ENCODE results near the gene SLC31A1.
A peak's percentile ranks its signal among the peaks of the same experiment; 100 is the strongest.

The SLC31A1 gene

GRCh38 chr9:113221003-113221799 is at the start of gene SLC31A1, which contains the start of gene FKBP15:
Gene SLC31A1 (plus strand): TSS chr9:113221544. CDS start chr9:113256149, 34,605 bp downstream.
Gene FKBP15 (minus strand): TSS chr9:113221277. CDS start chr9:113221243, 34 bp downstream.
- DNase-seq, result peak; percentile 96 to 97

- DNase-seq, result no peak
Measured at GRCh38 chr9:113173341-113173740, 48.0 kb upstream of the SLC31A1 start.

GRCh38 chr9:113176803-113177202 is 44.5 kb upstream of the SLC31A1 start:
- no peak for DNase-seq

GRCh38 chr9:113177251-113177650 is 44.1 kb upstream of the SLC31A1 start:
- no peak for DNase-seq

GRCh38 chr9:113178087-113178486 is 43.3 kb upstream of the SLC31A1 start:
- DNase-seq, result no peak

GRCh38 chr9:113179839-113180238 is 41.5 kb upstream of the SLC31A1 start:
- no peak for DNase-seq

GRCh38 chr9:113181165-113181564 is 40.2 kb upstream of the SLC31A1 start:
- no peak for DNase-seq

- DNase-seq, result no peak
Measured at GRCh38 chr9:113183956-113184488, 37.3 kb upstream of the SLC31A1 start.

- no peak for DNase-seq
Measured at GRCh38 chr9:113184539-113184938, 36.8 kb upstream of the SLC31A1 start.

GRCh38 chr9:113185271-113185670 is 36.1 kb upstream of the SLC31A1 start:
- DNase-seq, result no peak

- DNase-seq, result no peak
Measured at GRCh38 chr9:113186137-113186755, 35.1 kb upstream of the SLC31A1 start.

GRCh38 chr9:113187929-113188595 is 33.3 kb upstream of the SLC31A1 start:
- no peak for DNase-seq

GRCh38 chr9:113192455-113192854 is 28.9 kb upstream of the SLC31A1 start:
- DNase-seq, result no peak

- DNase-seq, result no peak
Measured at GRCh38 chr9:113199683-113200329, 21.5 kb upstream of the SLC31A1 start.

GRCh38 chr9:113205432-113205831 is 15.9 kb upstream of the SLC31A1 start:
- no peak for DNase-seq

- no peak for DNase-seq
Measured at GRCh38 chr9:113205861-113206260, 15.5 kb upstream of the SLC31A1 start.

GRCh38 chr9:113210815-113211214 is 10.5 kb upstream of the SLC31A1 start:
- no peak for DNase-seq

- no peak for DNase-seq
Measured at GRCh38 chr9:113215132-113215531, 6.2 kb upstream of the SLC31A1 start.

- DNase-seq, result no peak
Measured at GRCh38 chr9:113216406-113216805, 4.9 kb upstream of the SLC31A1 start.

- DNase-seq, result no peak
Measured at GRCh38 chr9:113219186-113219936, 2.0 kb upstream of the SLC31A1 start.

GRCh38 chr9:113219969-113220368 is 1.4 kb upstream of the SLC31A1 start:
- peak in 1 of 2 experiments; percentile 13 for DNase-seq

GRCh38 chr9:113220467-113221002 is 809 bp upstream of the SLC31A1 start:
- DNase-seq, result peak; percentile 5

All from activated CD4-positive, alpha-beta T cell treated with anti-CD3 and anti-CD28 coated beads, Interleukin-2, amount 50 U/mL, for 48 hours (primary cell).